CD14-positive monocyte (primary cell): ENCODE measurements around the gene LCE1E. TPM values are rescaled to one million over a fixed set of nuclear protein-coding genes. Genes with fewer than 3 reads are reported as not detected.

Experiments used
- DNase-seq, 3 donors: peaks; one replicate each; pipeline ENCODE4 v3.0.0-alpha.2; 2011 to 2022
- H2AFZ ChIP-seq: 2 replicates; pipeline ENCODE4 v1.6.0; 2012; ENCODE audit warnings: mild to moderate bottlenecking, low read depth, low read length, inconsistent platforms; ENCODE audit not compliant: insufficient read depth, poor library complexity, severe bottlenecking
- H3K27ac ChIP-seq, 2 donors: 1 replicate in 1 of 2; 2 replicates in 1 of 2; pipeline ENCODE4 v1.5.1; 2012 to 2013; ENCODE audit warnings: low read length in 2 of 2, control low read depth in 1 of 2, inconsistent platforms in 1 of 2, low read depth in 1 of 2, mild to moderate bottlenecking in 1 of 2
- H3K27me3 ChIP-seq, 2 donors: one replicate each; pipeline versions ENCODE4 v1.6.0 to v1.6.1; 2011 to 2013; ENCODE audit warnings: low read length in 2 of 2; ENCODE audit not compliant: control insufficient read depth in 2 of 2, insufficient read depth in 2 of 2
- H3K36me3 ChIP-seq, 2 donors: replicated peaks in 1 of 2; 1 replicate in 1 of 2; 2 replicates in 1 of 2; pipeline versions ENCODE4 v1.5.1 to v1.6.1; 2012 to 2013; ENCODE audit warnings: low read length in 2 of 2, control low read depth in 1 of 2, inconsistent platforms in 1 of 2, mild to moderate bottlenecking in 1 of 2; ENCODE audit not compliant: insufficient read depth in 2 of 2, control insufficient read depth in 1 of 2
- H3K4me1 ChIP-seq, 2 donors: 1 replicate in 1 of 2; 2 replicates in 1 of 2; pipeline versions ENCODE4 v1.5.1 to v1.6.1; 2012 to 2013; ENCODE audit warnings: low read length in 2 of 2, control low read depth in 1 of 2, inconsistent platforms in 1 of 2, mild to moderate bottlenecking in 1 of 2, moderate library complexity in 1 of 2; ENCODE audit not compliant: insufficient read depth in 2 of 2, control insufficient read depth in 1 of 2
- H3K4me2 ChIP-seq: replicated peaks from 2 replicates; pipeline ENCODE3; 2012; ENCODE audit warnings: low read length, moderate library complexity, mild to moderate bottlenecking; ENCODE audit not compliant: poor library complexity, severe bottlenecking; ENCODE audit errors: extremely low read depth
- H3K4me3 ChIP-seq, 3 experiments: fragments of 200-600 bp in 1 of 3; sonication (generic) in 1 of 3; replicated peaks in 1 of 3; 1 replicate in 2 of 3; 2 replicates in 1 of 3; pipeline ENCODE4 v1.5.1; 2011 to 2013; ENCODE audit warnings: low read length in 3 of 3, mild to moderate bottlenecking in 3 of 3, control low read depth in 2 of 3, low read depth in 2 of 3, inconsistent platforms in 1 of 3, moderate library complexity in 1 of 3
- H3K79me2 ChIP-seq: 2 replicates; pipeline ENCODE4 v1.6.0; 2012; ENCODE audit warnings: mild to moderate bottlenecking, control low read depth, inconsistent platforms, low read length, moderate library complexity; ENCODE audit not compliant: insufficient read depth
- H3K9ac ChIP-seq: 2 replicates; pipeline ENCODE4 v1.6.0; 2017; ENCODE audit warnings: low read length, mild to moderate bottlenecking; ENCODE audit not compliant: insufficient read depth, poor library complexity, severe bottlenecking
- H3K9me3 ChIP-seq, 2 donors: replicated peaks in 1 of 2; 1 replicate in 1 of 2; 2 replicates in 1 of 2; pipeline versions ENCODE4 v1.5.1 to v1.6.1; 2012 to 2013; ENCODE audit warnings: low read length in 2 of 2, control low read depth in 1 of 2; ENCODE audit not compliant: control insufficient read depth in 1 of 2, insufficient read depth in 1 of 2
- H4K20me1 ChIP-seq: 2 replicates; pipeline ENCODE4 v1.6.0; 2012; ENCODE audit warnings: mild to moderate bottlenecking, low read length, control low read depth, moderate library complexity; ENCODE audit not compliant: insufficient read depth
- H3K27ac Mint-ChIP-seq, 7 donors: one replicate each; pipeline ENCODE4 v1.8.0; 2020; ENCODE audit warnings: mild to moderate bottlenecking in 7 of 7, mixed read lengths in 7 of 7, moderate library complexity in 6 of 7, inconsistent platforms in 2 of 7
- H3K27me3 Mint-ChIP-seq, 3 donors: one replicate each; pipeline ENCODE4 v1.8.0; 2021 to 2022; ENCODE audit warnings: low read depth in 3 of 3, mild to moderate bottlenecking in 3 of 3, mixed read lengths in 3 of 3, moderate library complexity in 3 of 3, inconsistent platforms in 1 of 3
- H3K36me3 Mint-ChIP-seq, 2 donors: one replicate each; pipeline ENCODE4 v1.8.0; 2020; ENCODE audit warnings: mixed read lengths in 2 of 2, inconsistent platforms in 1 of 2, mild to moderate bottlenecking in 1 of 2
- H3K4me1 Mint-ChIP-seq: one replicate; pipeline ENCODE4 v1.8.0; 2020; ENCODE audit warnings: mild to moderate bottlenecking, mixed read lengths
- H3K4me3 Mint-ChIP-seq, 2 donors: one replicate each; pipeline ENCODE4 v1.8.0; 2020; ENCODE audit warnings: mild to moderate bottlenecking in 2 of 2, mixed read lengths in 2 of 2, moderate library complexity in 1 of 2
- H3K9me3 Mint-ChIP-seq, 7 donors: one replicate each; pipeline ENCODE4 v1.8.0; 2020 to 2022; ENCODE audit warnings: mixed read lengths in 7 of 7, mild to moderate bottlenecking in 6 of 7, moderate library complexity in 6 of 7, inconsistent platforms in 2 of 7
- CTCF ChIP-seq: fragments of 200-600 bp; IDR thresholded peaks from one replicate; pipeline ENCODE4 v1.8.0; 2022; ENCODE audit warnings: antibody characterized with exemption, mild to moderate bottlenecking
- WGBS: methylation state at CpG from one replicate; pipeline ENCODE4 v1.1.5; 2013; ENCODE audit warnings: missing lambda C conversion rate; ENCODE audit not compliant: insufficient coverage; 5-methylcytosine and 5-hydroxymethylcytosine counted together
- intact Hi-C, 2 donors: fragments of 100-400 bp; cut with micrococcal nuclease; formaldehyde crosslinking; loops; one replicate each; pipeline versions ENCODE4 v1.15.0 to v1.15.1; 2023
- polyA plus RNA-seq, 3 donors: library from polyadenylated mRNA; depleted of rRNA in 1 of 3; unstranded in 2 of 3; stranded (reverse) in 1 of 3; fragments of 300-500 nt in 2 of 3; fragments of >200 nt in 1 of 3; fragmentation: Illumina TruSeq in 2 of 3; gene quantifications; 1 replicate in 2 of 3; 2 replicates in 1 of 3; pipeline ENCODE4 v1.2.3, GENCODE V29; 2012 to 2021

Gene LCE1E
- polyA plus RNA-seq, 3 donors = not detected

GRCh38 chr1:152795686-152796085 is 9.6 kb downstream of the LCE1E start:
- Histone ChIP-seq H3K36me3 (no peaks in the 10 kb centered on the region), H4K20me1 (no peaks in the 10 kb centered on the region), H3K4me1 (no peaks in the 10 kb centered on the region), H3K9me3 (no peaks in the 10 kb centered on the region), H3K4me3 (no peak overlapping the region), H3K27me3 (no peaks in the 10 kb centered on the region), H3K27ac (no peak overlapping the region), H2AFZ (no peak overlapping the region), H3K4me2 (no peak overlapping the region), H3K79me2 (no peaks in the 10 kb centered on the region), H3K9ac (no peak overlapping the region)
- Mint-ChIP-seq H3K4me3 (no peak overlapping the region), H3K36me3 (no peaks in the 10 kb centered on the region), H3K4me1 (no peaks in the 10 kb centered on the region), H3K27me3 (peaks cover 2 to 15% (median 4%) of the 10 kb centered on the region in 3 donors), H3K9me3 (peaks cover 0 to 3% (median 0%) of the 10 kb centered on the region in 7 donors), H3K27ac (no peak overlapping the region)
- 78% methylated on average over 4 of the region's 4 CpGs for WGBS
- intact Hi-C loops = no loop called here
- DNase-seq = no peak
- TF ChIP-seq CTCF = no peak

- no peaks in the 10 kb centered on the region for H4K20me1 ChIP-seq
- no peak within 1 kb of the TSS for H3K4me2 ChIP-seq
- 67% methylated on average over 1 of the region's 3 CpGs for WGBS
- H3K36me3 ChIP-seq = no peaks in the 10 kb centered on the region
- no peak for TF ChIP-seq CTCF
- no peaks in the 10 kb centered on the region for H3K9me3 ChIP-seq
- no peak for DNase-seq
- no peaks in the 10 kb centered on the region for H3K4me1 ChIP-seq
- H3K27me3 ChIP-seq = no peaks in the 10 kb centered on the region
- intact Hi-C loops = no loop called here
- Mint-ChIP-seq H3K4me3 (no peak within 1 kb of the TSS), H3K27me3 (peaks cover 2 to 14% (median 4%) of the 10 kb centered on the region in 3 donors), H3K36me3 (no peaks in the 10 kb centered on the region), H3K9me3 (peaks cover 0 to 3% (median 0%) of the 10 kb centered on the region in 7 donors), H3K27ac (no peak within 1 kb of the TSS), H3K4me1 (no peaks in the 10 kb centered on the region)
- no peaks in the 10 kb centered on the region for H3K79me2 ChIP-seq
- H3K9ac ChIP-seq = no peak within 1 kb of the TSS
- H2AFZ ChIP-seq = no peak within 1 kb of the TSS
- no peak within 1 kb of the TSS for H3K27ac ChIP-seq
- no peak within 1 kb of the TSS for H3K4me3 ChIP-seq
These were observed 10.4 kb downstream of the LCE1E start, which contains the start of gene LCE1D for GRCh38 chr1:152796421-152796820. TSS of gene LCE1D (plus strand) at chr1:152796721. CDS start at chr1:152797795, 1,074 bp downstream.
